Measurements from ENCODE around the gene ATP6V0C. TPM values are rescaled to one million over a fixed set of nuclear protein-coding genes. Genes with fewer than 3 reads are reported as not detected.

ATP6V0C gene
- total and polyA plus RNA-seq, 2 of the 13 experiments (the other 11 are each of a cell fraction or from before 2014, with no cell fraction given): 10.4 to 20.1 TPM

DNA sequence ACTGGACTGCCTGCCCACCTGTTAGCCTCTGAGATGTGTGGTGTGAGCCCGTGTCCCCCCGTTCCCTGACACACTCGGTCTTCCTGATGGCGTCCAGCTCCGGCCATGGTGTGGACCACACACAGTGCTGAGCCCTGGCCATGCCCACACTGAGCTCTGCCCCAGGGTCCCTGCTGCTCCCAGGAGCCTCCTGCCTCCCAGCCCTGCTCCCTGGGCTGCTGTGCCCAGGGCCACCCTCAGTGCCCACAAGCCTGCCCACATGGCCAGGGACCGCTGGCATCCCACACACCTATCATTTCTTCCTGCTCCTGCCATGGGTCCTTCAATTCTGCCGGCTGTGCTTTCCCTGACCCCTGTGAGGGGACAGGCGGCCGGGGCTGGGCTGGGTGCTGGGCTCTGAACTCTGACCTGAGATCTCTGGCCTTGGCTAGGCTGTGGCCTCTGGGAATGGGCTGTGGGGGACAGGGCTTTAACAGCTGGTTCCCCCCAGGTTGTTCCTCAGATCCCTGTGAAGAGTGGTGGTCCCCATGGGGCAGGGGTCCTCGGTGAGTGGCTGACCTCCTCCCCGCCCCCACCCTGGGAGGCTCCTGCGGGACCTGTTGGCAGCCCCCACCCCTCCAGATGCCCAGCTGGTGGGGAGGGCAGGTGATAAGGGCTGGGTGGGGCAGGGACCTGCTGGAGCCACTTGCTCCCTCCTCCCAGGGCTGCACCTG, 13.5 kb downstream of the ATP6V0C start (continued):
- TF ChIP-seq, protein P1, sequence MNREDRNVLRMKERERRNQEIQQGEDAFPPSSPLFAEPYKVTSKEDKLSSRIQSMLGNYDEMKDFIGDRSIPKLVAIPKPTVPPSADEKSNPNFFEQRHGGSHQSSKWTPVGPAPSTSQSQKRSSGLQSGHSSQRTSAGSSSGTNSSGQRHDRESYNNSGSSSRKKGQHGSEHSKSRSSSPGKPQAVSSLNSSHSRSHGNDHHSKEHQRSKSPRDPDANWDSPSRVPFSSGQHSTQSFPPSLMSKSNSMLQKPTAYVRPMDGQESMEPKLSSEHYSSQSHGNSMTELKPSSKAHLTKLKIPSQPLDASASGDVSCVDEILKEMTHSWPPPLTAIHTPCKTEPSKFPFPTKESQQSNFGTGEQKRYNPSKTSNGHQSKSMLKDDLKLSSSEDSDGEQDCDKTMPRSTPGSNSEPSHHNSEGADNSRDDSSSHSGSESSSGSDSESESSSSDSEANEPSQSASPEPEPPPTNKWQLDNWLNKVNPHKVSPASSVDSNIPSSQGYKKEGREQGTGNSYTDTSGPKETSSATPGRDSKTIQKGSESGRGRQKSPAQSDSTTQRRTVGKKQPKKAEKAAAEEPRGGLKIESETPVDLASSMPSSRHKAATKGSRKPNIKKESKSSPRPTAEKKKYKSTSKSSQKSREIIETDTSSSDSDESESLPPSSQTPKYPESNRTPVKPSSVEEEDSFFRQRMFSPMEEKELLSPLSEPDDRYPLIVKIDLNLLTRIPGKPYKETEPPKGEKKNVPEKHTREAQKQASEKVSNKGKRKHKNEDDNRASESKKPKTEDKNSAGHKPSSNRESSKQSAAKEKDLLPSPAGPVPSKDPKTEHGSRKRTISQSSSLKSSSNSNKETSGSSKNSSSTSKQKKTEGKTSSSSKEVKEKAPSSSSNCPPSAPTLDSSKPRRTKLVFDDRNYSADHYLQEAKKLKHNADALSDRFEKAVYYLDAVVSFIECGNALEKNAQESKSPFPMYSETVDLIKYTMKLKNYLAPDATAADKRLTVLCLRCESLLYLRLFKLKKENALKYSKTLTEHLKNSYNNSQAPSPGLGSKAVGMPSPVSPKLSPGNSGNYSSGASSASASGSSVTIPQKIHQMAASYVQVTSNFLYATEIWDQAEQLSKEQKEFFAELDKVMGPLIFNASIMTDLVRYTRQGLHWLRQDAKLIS (CRISPR knock-in tag; IDR thresholded peaks at IDR 0.05): no peak
- TF ChIP-seq ZFP1 (CRISPR knock-in tag; IDR thresholded peaks at IDR 0.05): no peak
- TF ChIP-seq NR2C2 (CRISPR knock-in tag; IDR thresholded peaks at IDR 0.05; ENCODE audit: borderline replicate concordance): peak; percentile 84
- no peak for TF ChIP-seq ZNF713 (CRISPR knock-in tag; IDR thresholded peaks at IDR 0.05)
- no peak for TF ChIP-seq NBN (conservative IDR thresholded peaks at IDR 0.05)
- TF ChIP-seq, protein P2, sequence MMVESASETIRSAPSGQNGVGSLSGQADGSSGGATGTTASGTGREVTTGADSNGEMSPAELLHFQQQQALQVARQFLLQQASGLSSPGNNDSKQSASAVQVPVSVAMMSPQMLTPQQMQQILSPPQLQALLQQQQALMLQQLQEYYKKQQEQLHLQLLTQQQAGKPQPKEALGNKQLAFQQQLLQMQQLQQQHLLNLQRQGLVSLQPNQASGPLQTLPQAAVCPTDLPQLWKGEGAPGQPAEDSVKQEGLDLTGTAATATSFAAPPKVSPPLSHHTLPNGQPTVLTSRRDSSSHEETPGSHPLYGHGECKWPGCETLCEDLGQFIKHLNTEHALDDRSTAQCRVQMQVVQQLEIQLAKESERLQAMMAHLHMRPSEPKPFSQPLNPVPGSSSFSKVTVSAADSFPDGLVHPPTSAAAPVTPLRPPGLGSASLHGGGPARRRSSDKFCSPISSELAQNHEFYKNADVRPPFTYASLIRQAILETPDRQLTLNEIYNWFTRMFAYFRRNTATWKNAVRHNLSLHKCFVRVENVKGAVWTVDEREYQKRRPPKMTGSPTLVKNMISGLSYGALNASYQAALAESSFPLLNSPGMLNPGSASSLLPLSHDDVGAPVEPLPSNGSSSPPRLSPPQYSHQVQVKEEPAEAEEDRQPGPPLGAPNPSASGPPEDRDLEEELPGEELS (CRISPR knock-in tag; IDR thresholded peaks at IDR 0.05): no peak
- no peak for TF ChIP-seq MTF1 (CRISPR knock-in tag; IDR thresholded peaks at IDR 0.05)
- peak; percentile 83 for TF ChIP-seq AGO2 (optimal IDR thresholded peaks at IDR 0.05; ENCODE audit: low read depth, low read length)
- TF ChIP-seq, protein P3, sequence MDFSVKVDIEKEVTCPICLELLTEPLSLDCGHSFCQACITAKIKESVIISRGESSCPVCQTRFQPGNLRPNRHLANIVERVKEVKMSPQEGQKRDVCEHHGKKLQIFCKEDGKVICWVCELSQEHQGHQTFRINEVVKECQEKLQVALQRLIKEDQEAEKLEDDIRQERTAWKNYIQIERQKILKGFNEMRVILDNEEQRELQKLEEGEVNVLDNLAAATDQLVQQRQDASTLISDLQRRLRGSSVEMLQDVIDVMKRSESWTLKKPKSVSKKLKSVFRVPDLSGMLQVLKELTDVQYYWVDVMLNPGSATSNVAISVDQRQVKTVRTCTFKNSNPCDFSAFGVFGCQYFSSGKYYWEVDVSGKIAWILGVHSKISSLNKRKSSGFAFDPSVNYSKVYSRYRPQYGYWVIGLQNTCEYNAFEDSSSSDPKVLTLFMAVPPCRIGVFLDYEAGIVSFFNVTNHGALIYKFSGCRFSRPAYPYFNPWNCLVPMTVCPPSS (IDR thresholded peaks at IDR 0.05): no peak
- no peak for TF ChIP-seq NFE2L1 (CRISPR knock-in tag; IDR thresholded peaks at IDR 0.05; ENCODE audit: borderline replicate concordance)
- TF ChIP-seq SMARCE1 (IDR thresholded peaks at IDR 0.05; ENCODE audit: borderline replicate concordance): no peak
- TF ChIP-seq TGIF2 (CRISPR knock-in tag; IDR thresholded peaks at IDR 0.05): no peak
- no peak for TF ChIP-seq ELF3 (CRISPR knock-in tag; IDR thresholded peaks at IDR 0.05)
- TF ChIP-seq, protein P4, sequence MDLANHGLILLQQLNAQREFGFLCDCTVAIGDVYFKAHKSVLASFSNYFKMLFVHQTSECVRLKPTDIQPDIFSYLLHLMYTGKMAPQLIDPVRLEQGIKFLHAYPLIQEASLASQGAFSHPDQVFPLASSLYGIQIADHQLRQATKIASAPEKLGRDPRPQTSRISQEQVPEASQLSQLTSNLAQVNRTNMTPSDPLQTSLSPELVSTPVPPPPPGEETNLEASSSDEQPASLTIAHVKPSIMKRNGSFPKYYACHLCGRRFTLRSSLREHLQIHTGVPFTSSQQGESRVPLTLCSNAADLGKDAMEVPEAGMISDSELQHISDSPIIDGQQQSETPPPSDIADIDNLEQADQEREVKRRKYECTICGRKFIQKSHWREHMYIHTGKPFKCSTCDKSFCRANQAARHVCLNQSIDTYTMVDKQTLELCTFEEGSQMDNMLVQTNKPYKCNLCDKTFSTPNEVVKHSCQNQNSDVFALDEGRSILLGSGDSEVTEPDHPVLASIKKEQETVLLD (CRISPR knock-in tag; IDR thresholded peaks at IDR 0.05; ENCODE audit: low read depth): no peak
